SW480 (cell line): ENCODE data around the gene GNB3.

Experiments used
- DNase-seq: peaks from one replicate; pipeline ENCODE4 v3.0.0-alpha.2; 2016; ENCODE audit warnings: low spot score

The GNB3 gene

GRCh38 chr12:6823182-6824084 is 17.3 kb upstream of the GNB3 start:
- no peak for DNase-seq

- DNase-seq: no peak
Observed at GRCh38 chr12:6824085-6824775, 16.5 kb upstream of the GNB3 start.

DNA sequence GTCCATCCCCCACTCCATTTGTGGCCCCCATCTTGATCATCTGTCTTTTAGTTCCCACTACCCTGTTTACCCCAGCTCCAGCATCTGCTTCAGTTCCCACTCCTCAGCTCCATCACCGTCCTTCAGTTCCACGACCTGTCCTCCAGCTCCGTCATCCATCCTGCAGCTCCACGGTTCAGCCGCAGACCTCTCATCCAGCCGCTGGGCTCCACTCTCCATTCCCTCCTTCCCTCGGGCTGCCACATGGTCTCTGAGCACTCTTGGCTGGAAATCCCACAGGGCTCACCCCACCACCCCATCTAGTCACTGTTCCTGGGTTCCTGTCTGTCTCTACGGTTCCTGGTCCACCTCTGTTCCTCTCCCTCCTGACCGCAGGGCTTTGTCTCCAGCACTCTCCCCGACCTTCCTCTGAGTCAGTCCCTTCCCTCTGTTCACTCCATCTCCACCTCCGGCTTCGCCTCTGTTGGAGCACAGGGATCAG is 15.8 kb upstream of the GNB3 start:
- no peak for DNase-seq

GRCh38 chr12:6825398-6826124 is 15.2 kb upstream of the GNB3 start:
- DNase-seq: peak; percentile 88

- no peak for DNase-seq
Observed at GRCh38 chr12:6826125-6826733, 14.5 kb upstream of the GNB3 start.

GRCh38 chr12:6826734-6827436 is 13.8 kb upstream of the GNB3 start:
- DNase-seq: no peak

- peak; percentile 89 for DNase-seq
Observed at GRCh38 chr12:6827437-6827911, 13.3 kb upstream of the GNB3 start.

DNA sequence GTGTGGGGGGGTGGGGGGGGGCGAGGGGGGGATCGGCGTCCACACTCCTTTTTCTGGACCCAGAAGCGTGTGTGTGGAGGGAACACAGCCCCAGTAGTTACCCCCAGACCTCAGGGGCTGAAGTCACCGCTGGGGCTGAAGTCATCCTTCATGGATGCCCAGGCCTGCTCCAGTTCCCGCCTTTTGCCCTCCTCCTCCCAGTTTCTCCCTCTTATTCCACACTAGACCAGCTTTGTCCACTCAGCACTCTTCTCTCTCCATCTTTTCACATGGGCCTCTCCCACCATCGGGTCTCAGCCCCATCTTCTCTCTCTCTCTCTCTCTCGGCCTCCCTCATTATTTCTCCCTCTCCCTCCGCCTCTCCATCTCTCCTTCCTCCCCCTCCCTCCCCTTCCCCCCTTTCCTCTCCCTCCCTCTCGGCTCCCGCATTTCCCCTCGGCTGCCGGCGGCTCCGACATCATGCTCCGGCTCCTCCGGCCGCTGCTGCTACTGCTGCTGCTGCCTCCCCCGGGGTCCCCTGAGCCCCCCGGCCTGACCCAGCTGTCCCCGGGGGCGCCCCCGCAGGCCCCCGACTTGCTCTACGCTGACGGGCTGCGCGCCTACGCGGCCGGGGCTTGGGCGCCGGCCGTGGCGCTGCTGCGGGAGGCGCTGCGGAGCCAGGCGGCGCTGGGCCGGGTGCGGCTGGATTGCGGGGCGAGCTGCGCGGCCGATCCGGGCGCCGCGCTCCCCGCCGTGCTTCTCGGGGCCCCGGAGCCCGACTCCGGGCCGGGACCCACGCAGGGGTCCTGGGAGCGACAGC is 12.5 kb upstream of the GNB3 start, which contains the start of gene P3H3:
Gene P3H3 (plus strand): TSS at position 426 of the 799 bp plus-strand sequence. CDS start 34 bp downstream, at position 460.
- peak; percentile 71 for DNase-seq

GRCh38 chr12:6828781-6829535 is 11.8 kb upstream of the GNB3 start:
- peak; percentile 65 for DNase-seq

GRCh38 chr12:6829536-6830220 is 11.0 kb upstream of the GNB3 start:
- no peak for DNase-seq

GRCh38 chr12:6830286-6830890 is 10.3 kb upstream of the GNB3 start:
- no peak for DNase-seq

DNA sequence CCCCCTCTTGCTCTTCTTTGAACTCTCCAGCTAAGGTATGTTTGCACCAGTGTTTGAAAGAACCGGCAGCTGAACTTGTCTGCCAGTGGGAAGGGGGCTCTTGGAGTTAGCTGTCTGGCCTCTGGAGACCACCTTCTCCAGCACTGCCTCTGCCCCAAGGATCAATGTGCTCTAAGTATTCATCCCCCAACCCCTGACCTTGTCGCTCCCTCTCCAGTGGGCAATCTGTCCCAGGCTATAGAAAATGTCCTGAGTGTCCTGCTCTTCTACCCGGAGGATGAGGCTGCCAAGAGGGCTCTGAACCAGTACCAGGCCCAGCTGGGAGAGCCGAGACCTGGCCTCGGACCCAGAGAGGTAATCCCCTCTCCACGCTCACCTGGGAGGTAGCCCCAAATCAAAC is 9.7 kb upstream of the GNB3 start:
- DNase-seq: no peak

DNA sequence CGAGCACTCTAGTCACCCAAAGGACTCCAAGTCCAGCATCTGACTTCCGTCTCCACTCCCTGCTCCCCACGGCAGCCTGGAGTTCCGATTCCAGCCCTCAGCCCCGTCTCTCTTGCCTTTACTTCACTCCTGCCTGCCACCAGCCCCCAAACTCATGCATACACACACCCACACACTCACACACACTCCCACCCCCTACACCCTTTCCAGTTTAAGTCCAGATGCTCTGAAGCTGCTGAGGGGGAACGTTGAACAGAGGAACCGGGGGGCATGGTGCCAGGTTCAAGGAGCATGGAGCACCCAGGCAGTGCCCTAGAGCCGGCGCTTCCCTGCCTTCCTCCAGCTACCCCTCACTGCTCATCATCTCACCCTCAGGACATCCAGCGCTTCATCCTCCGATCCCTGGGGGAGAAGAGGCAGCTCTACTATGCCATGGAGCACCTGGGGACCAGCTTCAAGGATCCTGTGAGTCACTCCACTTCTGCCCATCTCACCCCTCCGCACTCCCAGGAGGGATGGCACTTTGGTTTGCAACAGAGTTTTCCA is 9.2 kb upstream of the GNB3 start:
- DNase-seq: no peak

DNA sequence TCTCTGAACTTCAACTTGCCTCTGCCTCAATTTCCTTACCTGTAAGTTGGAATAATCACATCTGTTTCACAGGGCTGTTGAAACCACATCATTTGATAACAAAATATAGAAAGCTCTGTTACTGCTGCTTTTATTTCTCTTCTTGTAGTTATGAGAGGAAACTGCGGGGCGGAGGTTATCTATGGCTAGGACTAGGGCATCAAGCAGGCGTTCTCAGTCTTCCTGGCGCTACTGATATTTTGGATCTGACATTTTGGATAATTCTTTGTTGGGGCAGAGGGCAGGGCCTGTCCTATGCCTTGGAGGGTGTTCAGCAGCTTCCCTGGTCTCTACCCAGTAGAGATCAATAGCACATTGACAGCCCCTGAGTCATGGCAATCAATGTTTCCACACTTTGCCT is 8.6 kb upstream of the GNB3 start:
- DNase-seq: no peak

DNA sequence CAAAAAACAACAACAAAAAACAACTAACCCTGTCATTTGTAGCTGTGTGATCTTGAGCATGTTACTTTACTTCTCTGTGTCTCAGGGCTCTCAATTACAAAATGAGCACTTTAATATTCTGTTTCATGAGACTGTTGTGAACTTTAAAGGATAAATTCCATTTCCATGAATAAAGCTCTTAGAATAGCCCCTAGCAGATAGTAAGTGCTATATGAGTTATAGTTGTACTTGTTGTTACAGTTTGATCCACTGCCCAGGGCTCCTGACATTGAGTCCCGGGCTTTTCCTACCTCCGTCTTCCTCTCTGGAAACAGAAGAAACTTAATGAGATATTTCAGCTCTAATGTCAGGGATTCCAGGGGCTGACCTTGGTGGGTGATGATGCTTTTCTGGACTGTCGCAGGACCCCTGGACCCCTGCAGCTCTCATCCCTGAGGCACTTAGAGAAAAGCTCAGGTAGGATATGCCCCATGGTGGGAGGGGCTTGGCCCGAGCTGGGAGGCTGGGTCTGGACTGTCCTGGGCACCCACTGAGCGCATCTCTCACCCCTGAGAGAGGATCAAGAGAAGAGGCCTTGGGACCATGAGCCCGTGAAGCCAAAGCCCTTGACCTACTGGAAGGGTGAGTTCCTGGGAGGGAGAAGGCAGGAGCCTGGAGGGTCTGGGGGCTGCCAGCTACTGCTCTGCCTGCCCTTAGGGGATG is 7.4 kb upstream of the GNB3 start:
- no peak for DNase-seq

GRCh38 chr12:6834254-6834653 is 6.5 kb upstream of the GNB3 start:
- DNase-seq: no peak

DNA sequence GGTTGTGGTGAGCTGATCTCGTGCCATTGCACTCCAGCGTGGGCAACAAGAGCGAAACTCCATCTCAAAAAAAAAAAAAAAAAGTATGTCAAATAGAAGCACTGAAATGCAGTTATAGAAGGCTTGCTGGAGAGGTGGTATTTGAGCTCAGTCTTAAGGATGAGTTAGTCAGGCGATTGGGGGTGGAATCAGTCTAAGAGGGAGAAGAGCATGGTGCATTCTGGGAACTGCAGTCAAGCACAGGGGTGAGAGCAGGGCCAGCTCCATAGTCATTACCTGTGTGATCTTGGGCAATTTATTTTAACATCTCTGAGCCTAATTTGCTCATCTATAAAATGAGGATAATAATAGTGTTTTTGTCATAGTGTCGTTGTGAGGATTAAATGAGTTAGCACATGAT is 5.9 kb upstream of the GNB3 start:
- no peak for DNase-seq

DNA sequence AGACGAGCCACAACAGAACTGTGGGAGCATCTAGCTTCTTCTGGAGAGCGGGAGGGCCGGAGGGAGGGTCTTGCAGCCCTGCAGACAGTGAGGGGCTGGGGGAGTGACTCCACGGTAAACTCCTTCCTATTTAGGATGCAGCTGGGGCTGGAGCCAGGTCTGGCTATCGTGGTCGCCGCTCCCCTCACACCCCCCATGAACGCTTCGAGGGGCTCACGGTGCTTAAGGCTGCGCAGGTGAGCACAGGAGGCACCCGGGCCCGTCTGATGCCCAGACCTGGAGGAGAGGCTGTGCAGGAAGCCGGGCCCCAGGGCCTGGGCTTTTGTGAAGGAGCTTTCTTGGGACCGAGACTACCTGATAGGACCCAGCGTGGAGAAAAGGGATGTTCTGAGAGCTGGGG is 3.9 kb upstream of the GNB3 start:
- DNase-seq: no peak
